ENCODE data around the gene LCN15. TPM values are rescaled to one million over a fixed set of nuclear protein-coding genes. Genes with fewer than 3 reads are reported as not detected.

Gene LCN15
- total and polyA plus RNA-seq, 2 of the 13 experiments (the other 11 are each of a cell fraction or from before 2014, with no cell fraction given), result 1.3 to 53.7 TPM

- peak; percentile 19; the same call in 1 of the 2 replicates for TF ChIP-seq SPEN (CRISPR knock-in tag; IDR thresholded peaks at IDR 0.05; ENCODE audit: low read depth)
- peak; percentile 15; the same call in 1 of the 2 replicates for TF ChIP-seq ZNF589 (CRISPR knock-in tag; conservative IDR thresholded peaks at IDR 0.05)
- peak; percentile 48; the same call in 1 of the 2 replicates for TF ChIP-seq ZNF350 (CRISPR knock-in tag; IDR thresholded peaks at IDR 0.05; ENCODE audit: borderline replicate concordance, low read depth)
- 0 out of 2 replicates have a peak, but pooled peaks have one; percentile 50 for TF ChIP-seq ZNF598 (CRISPR knock-in tag; IDR thresholded peaks at IDR 0.05; ENCODE audit: borderline replicate concordance)
- TF ChIP-seq KDM2A (CRISPR knock-in tag; IDR thresholded peaks at IDR 0.05; ENCODE audit: borderline replicate concordance, low read depth), result peak; percentile 92
- TF ChIP-seq ZNF639 (CRISPR knock-in tag; conservative IDR thresholded peaks at IDR 0.05), result 0 out of 2 replicates have a peak, but pooled peaks have one; percentile 33
- TF ChIP-seq ZNF160 (CRISPR knock-in tag; IDR thresholded peaks at IDR 0.05), result peak; percentile 58; the same call in 1 of the 2 replicates
- TF ChIP-seq ZNF256 (CRISPR knock-in tag; conservative IDR thresholded peaks at IDR 0.05), result no peak
- no peak for TF ChIP-seq ZNF512B (CRISPR knock-in tag; IDR thresholded peaks at IDR 0.05; ENCODE audit: borderline replicate concordance)
- no peak for TF ChIP-seq ZNF234 (CRISPR knock-in tag; conservative IDR thresholded peaks at IDR 0.05)
- peak; percentile 60 for TF ChIP-seq RXRB (CRISPR knock-in tag; IDR thresholded peaks at IDR 0.05; ENCODE audit: borderline replicate concordance)
- 0 out of 2 replicates have a peak, but pooled peaks have one; percentile 22 for TF ChIP-seq MAZ (IDR thresholded peaks at IDR 0.05; ENCODE audit: borderline replicate concordance, low read depth, low read length)
- TF ChIP-seq MAZ (CRISPR knock-in tag; IDR thresholded peaks at IDR 0.05; ENCODE audit: low read depth), result peak; percentile 80; the same call in 1 of the 2 replicates
- no peak for TF ChIP-seq SETDB1 (CRISPR knock-in tag; IDR thresholded peaks at IDR 0.05; ENCODE audit: borderline replicate concordance)
- 0 out of 2 replicates have a peak, but pooled peaks have one; percentile 31 for TF ChIP-seq DMTF1 (CRISPR knock-in tag; IDR thresholded peaks at IDR 0.05)
- no peak; the same call in 1 of the 2 replicates for TF ChIP-seq TOPORS (CRISPR knock-in tag; IDR thresholded peaks at IDR 0.05)
- TF ChIP-seq FOSL1 (CRISPR knock-in tag; IDR thresholded peaks at IDR 0.05; ENCODE audit: borderline replicate concordance), result no peak
- TF ChIP-seq CENPBD1 (CRISPR knock-in tag; IDR thresholded peaks at IDR 0.05; ENCODE audit: borderline replicate concordance, low read depth), result no peak; the same call in 1 of the 2 replicates
- no peak for TF ChIP-seq ZNF816 (CRISPR knock-in tag; IDR thresholded peaks at IDR 0.05; ENCODE audit: borderline replicate concordance)
- TF ChIP-seq ZFP36L1 (CRISPR knock-in tag; IDR thresholded peaks at IDR 0.05), result peak; percentile 85; the same call in 1 of the 2 replicates
- TF ChIP-seq NCOA5 (CRISPR knock-in tag; IDR thresholded peaks at IDR 0.05), result no peak
These were observed 34.9 kb upstream of the LCN15 start (continued) for GRCh38 chr9:136799079-136799853.
